Measurements from ENCODE around the gene OPCML.
"Not testable (repeated sequence)": the region's sequence is repeated elsewhere in the genome, so short reads cannot be mapped to it uniquely, and the experiment has no call there.

OPCML gene

DNA sequence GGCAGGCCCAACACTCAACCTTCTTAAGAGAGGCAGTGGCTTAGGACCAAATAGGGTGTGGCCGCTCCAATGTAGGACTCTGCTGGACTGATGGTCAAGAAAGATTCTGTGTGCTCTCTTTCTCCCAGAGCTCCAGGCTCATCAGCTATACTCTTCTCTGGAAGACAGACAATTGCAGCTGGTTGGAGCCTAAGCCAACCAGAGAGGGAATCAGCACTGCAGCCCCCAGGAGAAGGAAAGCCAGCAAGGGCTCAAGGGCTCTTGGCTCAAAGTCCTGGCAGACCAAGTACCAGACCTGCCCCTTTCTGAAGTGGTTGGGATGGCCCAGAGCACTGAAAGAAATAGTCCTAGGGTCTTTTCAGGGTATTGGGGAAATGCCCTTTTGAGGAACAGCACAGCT, 1084.5 kb downstream of the OPCML start:
- no peak for DNase-seq

DNA sequence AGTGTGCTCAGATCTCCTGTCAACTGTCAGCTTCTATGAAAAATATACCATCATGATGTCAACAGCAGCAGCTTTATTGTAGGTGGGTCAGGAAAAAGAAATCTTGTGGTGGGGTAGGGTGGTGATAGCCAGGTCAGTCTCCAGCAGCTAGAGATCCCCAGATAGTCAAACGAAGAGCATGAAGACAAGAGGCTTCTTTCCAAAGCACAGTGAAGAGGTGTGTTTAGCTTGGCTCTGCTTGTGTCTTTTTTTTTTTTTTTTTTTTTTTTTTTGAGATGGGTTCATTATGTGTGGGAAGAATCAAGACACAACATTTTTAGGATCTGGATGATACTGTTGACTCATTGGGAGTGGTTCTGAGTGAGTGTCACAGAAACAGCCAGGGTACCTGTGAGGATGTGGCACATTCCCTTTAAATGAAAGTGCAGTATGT, 1086.4 kb downstream of the OPCML start:
- DNase-seq: no peak

- DNase-seq: no peak
Observed at GRCh38 chr11:132444911-132445310, 1087.4 kb downstream of the OPCML start.

GRCh38 chr11:132439711-132440255, 1092.5 kb downstream of the OPCML start:
- DNase-seq: no peak

- DNase-seq: no peak
Observed at GRCh38 chr11:132438418-132438817, 1093.9 kb downstream of the OPCML start.

- peak; percentile 64 for DNase-seq
Observed at GRCh38 chr11:132430429-132431062, 1101.8 kb downstream of the OPCML start.

GRCh38 chr11:132429685-132430084, 1102.6 kb downstream of the OPCML start:
- DNase-seq: no peak

DNA sequence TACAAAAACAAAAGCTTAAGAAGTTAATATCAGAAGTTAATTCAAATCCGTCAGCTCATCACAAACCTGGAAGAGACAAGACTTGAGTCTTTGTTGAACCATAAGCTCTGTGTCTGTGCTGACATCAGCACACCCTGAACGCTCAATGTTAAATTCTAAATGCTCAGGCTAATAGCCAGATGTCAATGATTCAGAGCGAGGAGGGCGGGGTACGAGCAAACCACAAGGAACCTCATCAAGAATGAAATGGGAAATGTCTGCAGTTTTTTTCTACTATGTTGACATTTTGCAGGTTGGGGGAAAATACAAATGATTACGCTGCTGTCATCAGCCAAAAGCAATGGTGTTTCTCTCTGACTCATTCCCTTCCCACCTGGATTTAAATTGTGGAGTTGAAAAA, 1104.7 kb downstream of the OPCML start:
- no peak for DNase-seq

DNA sequence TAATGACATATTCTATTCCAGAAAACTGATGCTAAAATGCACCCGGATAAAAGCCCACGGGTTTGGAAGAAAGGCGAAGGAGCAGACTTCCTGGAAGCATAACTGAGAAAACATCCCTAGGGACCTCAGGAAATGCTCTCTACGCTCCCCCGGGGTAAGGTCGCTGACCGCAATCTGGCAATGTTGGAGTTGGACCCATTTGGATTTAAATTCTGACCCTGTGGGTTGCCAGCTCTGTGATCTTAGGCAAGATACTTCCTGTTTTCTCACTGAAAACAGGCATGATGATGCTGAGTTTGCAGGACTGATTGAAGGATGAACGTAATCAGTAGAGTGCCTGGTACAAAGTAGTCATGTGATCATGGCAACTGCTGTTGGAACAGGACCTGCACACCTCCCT, 1107.9 kb downstream of the OPCML start:
- no peak for DNase-seq

DNA sequence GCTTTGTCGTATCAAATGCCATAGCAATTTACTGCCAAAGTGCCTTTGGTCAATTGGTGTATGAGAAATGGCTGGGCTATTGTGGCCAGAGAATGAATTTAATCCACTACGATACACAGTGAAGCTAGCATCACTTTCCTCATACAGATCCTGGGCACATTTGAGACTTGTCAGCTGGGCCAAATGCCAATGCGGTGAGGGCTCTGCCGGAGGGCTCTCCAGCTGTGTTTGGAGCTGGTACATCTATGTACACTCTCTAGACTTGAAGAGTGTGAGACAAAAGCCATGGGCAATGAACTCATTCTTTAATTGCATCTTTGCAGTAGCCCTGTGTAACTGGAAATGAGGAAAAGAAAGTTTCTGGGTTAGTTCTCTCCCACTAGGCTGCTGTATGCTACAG, 1109.0 kb downstream of the OPCML start:
- peak; percentile 78 for DNase-seq

GRCh38 chr11:132422722-132423121, 1109.6 kb downstream of the OPCML start:
- DNase-seq: peak; percentile 55

DNA sequence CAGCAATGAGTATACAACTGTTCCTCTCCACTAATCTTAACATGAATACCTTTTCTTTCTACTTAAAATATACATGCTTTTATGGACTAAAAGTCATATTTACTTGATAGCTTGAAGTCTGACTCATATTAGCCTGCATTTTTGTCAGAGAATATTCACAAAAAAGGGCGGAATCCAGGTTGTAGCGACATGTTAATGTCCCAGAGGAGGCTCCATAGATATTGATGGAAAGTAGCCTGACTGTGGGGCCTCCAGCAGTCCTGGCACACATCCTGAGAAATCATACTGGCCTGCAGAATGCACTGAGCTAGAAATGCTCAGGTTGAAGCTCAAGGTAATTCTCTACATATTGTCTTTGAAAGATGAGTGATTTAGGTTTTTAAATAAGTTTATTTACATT, 1110.7 kb downstream of the OPCML start:
- no peak for DNase-seq

GRCh38 chr11:132414451-132414850, 1117.8 kb downstream of the OPCML start:
- DNase-seq: no peak

- no peak for DNase-seq
Observed at GRCh38 chr11:132410383-132410782, 1121.9 kb downstream of the OPCML start.

GRCh38 chr11:132409573-132410355, 1122.5 kb downstream of the OPCML start:
- no peak for DNase-seq

- DNase-seq: peak; percentile 58
Observed at GRCh38 chr11:132408877-132409276, 1123.4 kb downstream of the OPCML start.

DNA sequence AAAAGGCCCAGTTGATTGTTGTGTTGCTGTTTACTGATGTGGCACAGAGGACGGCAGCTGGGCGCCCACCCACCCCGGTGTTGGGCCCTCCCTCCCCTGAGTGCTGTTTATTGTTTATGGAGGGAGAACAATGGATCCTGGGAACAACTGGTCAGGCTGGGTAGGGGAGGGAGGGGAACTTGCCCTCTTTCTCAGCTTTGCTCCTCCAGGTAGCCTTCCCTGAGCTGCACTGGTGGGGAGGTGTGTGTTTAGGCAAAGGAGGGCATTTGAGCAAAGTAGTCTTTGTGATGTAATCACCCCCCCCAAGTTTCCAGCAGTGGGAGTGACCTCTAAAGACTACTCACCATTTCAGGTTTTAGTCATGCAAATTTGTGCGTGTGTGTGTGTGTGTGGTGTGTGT, 1126.6 kb downstream of the OPCML start:
- peak; percentile 51 for DNase-seq

- DNase-seq: peak; percentile 91
Observed at GRCh38 chr11:132402071-132402684, 1130.1 kb downstream of the OPCML start.

- DNase-seq: no peak
Observed at GRCh38 chr11:132396318-132396717, 1136.0 kb downstream of the OPCML start.

DNA sequence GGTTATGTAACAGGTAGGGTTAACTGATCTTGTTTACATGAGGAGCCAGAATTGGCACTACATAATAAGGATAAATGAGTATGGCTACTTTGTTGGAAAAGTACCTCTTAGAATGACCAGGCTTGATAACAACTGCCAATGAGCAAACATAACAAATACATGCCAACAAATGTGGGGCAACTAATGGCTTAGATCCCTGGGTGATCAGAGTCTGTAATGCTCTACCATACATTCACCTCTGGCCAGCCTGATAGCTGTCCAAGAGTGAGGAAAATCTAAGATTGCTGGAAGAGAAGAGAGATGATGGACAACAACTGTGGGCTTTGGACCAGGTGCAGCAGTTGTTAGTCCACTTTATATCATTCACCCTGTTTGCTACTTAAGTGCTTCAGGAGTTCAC, 1136.9 kb downstream of the OPCML start:
- no peak for DNase-seq

- DNase-seq: no peak
Observed at GRCh38 chr11:132379540-132379939, 1152.8 kb downstream of the OPCML start.

GRCh38 chr11:132373405-132374143, 1158.7 kb downstream of the OPCML start:
- no peak for DNase-seq

GRCh38 chr11:132370114-132370513, 1162.2 kb downstream of the OPCML start:
- DNase-seq: not testable (repeated sequence)
